Ramos (cell line): Measurements from ENCODE around the gene MOGAT2.
"Not testable (repeated sequence)": the region's sequence is repeated elsewhere in the genome, so short reads cannot be mapped to it uniquely, and the experiment has no call there.

Experiments
- in situ Hi-C: fragments of 300-500 bp; cut with MboI; formaldehyde crosslinking; loops from one replicate; pipeline ENCODE4 v1.14.3; 2022; ENCODE audit warnings: low sequenced_read_pairs; ENCODE audit not compliant: unreplicated experiment

MOGAT2 gene

DNA sequence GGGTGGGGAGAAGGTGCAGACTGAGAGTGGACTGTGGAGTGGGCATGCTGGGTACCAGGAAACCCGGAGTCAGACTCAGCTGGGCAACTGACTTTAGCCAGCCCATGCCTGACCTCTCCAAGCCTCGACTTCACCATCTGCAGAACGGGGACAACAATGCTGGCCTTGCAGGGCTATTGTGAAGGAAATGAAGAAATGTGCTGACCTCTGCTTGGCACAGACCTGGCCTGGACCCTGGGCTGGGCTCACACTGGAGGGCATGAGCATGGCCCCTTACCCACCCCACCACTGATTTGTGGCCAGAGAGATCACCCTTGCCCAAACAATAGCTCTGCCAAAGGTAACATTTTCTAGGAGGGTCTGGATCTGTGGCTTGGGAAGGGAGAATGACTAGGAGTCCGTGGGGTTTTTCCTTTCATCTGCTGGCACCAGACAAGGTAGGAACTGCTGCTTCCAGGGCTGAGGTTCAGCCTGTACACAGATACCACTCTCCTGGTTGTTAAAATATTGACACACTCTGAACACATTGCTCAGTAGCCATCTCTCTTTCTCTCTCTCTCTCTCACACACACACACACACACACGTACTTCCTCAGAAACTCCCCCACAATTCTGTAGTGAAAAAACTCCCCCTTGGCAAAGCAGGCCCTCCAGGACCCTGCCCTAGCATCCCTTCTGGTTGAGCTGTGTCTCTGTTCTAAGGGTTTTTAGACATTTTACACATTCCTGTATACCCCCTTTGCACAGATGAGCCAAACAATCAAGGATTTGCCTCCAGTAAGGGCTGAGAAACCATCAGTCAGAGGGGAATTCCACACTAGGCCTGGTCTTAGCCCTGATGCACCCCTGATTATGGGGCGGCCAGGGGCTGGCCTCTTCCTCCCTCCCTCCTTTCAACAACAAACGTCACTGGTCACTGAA lies 1.0 kb downstream of the MOGAT2 start:
- in situ Hi-C loops, result loop anchor here (10.0 kb wide), 1 partner anchor 596 kb away; no protein-coding TSS in a partner anchor

DNA sequence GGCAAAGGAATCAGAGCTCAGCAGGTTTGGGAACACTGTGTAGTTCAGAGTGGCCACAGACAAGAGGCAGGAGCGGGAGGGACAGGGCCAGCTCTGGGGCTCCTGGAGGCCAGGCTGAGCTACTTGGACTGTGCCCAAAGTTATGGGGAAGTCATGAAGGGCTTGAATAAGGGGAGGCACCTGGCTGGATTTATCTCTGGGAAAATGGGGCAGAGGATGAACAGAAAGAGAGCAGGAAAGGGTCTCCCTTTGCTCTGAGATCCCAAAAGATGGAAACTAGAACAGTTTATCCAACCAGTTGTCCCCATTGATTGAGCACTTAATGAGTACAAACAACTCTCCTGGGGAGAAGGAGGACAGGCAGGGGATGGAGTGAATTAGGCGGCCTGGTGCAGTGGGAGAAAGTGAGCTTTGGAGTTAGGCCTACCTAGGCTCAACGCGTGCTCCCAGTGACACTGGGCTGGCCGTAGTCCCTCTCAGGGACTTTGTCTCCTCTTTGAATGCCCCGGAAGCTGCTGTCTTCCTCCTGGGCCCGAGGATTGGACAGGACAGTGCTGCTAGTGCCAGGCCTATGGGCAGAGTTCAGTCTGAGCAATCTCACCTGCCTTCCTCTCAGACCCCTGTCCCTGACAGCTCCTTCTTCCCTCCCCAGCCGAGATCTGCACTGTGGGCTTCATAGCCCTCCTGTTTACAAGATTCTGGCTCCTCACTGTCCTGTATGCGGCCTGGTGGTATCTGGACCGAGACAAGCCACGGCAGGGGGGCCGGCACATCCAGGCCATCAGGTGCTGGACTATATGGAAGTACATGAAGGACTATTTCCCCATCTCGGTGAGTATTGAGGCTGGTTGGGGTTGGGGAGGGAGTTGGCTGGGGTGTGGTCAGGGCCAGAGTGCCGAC lies 2.0 kb downstream of the MOGAT2 start:
- in situ Hi-C loops, result loop anchor here (10.0 kb wide), 2 partner anchors 425 to 595 kb away; no protein-coding TSS in a partner anchor

DNA sequence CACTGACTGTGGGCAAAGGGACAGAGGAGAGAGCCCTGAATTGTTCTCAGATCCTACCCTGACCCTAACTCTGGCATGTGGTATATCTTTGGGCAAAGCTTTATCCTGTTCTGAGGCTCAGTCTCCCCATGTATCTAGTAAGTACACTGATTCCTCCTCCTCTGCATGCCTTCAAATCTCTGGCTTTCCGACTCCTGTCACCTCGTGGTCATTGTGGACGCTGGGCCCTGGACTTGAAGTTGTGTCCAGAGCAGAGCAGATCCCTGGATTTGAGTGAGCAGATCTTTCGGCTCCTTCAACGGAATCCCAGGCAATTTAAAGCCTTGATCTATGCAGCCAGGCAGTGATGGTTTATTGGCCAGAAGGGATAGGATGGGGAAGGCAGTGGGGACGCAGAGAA lies 3.0 kb downstream of the MOGAT2 start:
- in situ Hi-C loops, result loop anchor here (10.0 kb wide), 1 partner anchor 424 kb away; no protein-coding TSS in a partner anchor

DNA sequence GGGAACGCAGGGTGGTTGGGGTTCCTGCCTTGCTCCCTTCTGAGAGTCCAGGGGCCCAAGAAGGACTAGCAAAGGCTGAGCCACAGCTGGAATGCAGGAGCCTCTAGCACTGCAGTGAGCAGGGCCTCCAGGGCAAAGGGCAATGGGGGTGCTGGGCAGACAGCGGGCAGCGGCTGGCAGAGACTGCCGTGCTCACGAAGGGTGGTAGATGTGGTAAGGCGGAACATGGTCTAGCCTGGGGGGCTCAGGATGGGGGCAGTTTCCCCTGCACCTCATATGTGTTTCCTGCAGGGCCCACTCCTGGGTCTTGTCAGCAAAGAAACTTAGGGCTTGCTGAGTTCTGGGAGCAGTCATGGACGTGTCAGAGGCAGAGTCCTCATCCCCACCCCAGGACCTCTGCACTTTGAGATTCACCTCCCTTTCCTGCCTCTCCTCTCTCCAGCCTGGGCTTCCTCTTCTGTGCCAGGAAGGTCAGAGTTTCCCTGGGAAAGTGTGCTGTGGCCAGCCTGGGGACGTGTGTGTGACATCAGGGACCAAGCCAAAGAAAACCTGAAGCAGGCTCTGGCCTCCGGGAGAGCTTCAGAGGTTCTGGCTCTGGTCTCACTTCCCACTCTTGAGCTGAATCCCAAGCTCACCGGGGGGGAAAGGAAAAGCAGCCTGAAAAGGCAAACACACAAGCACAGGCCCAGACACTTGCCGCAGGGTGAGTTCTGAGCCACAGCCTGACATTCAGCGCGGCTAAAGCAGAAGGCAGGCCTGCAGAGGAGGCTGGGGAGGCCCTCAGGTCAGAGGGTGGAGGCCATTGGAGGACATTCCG lies 4.4 kb downstream of the MOGAT2 start:
- in situ Hi-C loops, result loop anchor here (10.0 kb wide), 1 partner anchor 423 kb away; no protein-coding TSS in a partner anchor

DNA sequence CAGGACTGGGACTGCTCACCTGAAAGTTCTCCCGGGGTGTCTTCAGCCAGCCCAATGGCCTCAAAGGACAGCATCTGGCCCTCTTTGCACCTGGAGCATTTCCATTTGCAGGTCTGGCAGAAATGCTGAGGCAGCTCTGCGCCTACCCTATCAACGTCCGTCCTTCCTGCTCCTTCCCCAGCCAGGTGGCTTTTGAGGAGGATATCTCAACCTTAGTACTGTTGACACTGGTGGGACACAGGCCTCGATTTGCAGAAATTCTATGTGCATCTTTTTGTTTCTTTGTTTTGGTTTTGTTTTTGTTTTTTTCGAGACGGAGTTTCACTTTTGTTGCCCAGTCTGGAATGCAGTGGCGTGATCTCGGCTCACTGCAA lies 5.0 kb downstream of the MOGAT2 start:
- in situ Hi-C loops, result loop anchor here (10.0 kb wide), 1 partner anchor 422 kb away; no protein-coding TSS in a partner anchor

DNA sequence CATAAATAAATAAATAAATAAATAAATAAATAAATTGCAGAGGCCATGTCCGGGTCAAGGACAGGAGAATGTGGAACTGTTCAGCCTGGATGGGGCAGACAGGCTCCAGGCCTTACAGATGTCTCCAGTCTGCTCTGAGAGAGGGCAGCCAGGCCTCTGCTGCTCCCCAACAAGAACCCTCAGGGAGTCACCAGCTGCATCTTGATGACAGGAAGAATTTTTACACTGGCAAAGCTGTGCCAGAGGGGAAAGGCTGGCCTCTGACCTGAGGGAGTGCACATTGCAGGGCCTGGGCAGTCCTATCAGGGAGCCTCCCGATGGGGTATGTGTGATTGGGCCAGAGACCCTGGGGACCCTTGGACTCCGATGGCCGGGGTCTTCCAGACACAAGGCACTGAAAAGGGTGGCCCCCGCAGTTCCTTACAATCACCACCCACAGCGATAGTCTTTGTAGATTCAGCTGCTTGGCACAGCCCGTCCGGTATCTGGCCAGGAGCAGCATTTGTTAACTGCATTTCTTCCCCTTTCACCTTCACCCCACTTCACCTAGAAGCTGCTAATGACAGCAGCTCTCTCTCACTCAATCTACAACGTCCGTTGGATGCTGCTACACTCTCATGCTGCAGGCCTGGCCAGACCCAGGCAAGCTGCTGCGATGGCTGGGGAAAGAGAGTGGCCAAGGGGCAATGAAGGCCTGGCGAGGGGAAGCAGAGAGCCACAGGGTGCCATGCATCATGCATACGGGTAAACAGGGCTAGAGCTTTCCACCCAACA lies 8.1 kb downstream of the MOGAT2 start:
- in situ Hi-C loops, result loop anchor here (10.0 kb wide), 1 partner anchor 419 kb away; no protein-coding TSS in a partner anchor

DNA sequence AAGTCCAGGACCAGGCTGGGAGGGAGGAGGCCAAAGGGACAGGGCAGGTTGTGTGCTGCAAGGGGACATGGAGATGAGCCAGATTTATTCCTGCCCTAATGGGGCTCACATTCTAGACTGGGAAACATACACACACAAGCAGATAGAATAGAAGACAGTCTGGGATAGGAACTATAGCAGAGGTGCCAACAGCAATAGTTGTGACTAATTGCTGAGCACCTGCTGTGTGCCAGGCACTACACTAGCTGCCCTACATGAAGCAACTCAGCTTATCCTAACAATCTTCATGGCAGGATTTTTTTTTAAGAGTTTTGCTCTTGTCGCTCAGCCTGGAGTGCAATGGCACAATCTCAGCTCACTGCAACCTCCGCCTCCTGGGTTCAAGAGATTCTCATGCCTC lies 11.4 kb downstream of the MOGAT2 start:
- in situ Hi-C loops, result loop anchor here (10.0 kb wide), 1 partner anchor 416 kb away; no protein-coding TSS in a partner anchor

DNA sequence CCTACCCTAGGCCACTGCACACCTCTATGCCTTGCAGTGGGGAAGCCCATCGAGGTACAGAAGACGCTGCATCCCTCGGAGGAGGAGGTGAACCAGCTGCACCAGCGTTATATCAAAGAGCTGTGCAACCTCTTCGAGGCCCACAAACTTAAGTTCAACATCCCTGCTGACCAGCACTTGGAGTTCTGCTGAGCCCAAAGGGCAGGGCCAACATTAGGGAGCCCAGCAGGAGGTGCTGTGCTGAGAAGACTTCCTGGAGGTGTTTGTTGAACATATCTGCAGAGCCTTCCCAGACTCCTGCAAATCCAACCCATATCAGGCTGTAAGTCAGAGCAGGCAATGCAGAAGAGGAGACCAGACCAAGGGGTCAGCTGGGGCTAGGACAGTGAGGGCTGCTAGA lies 13.5 kb downstream of the MOGAT2 start:
- in situ Hi-C loops, result no loop called here

DNA sequence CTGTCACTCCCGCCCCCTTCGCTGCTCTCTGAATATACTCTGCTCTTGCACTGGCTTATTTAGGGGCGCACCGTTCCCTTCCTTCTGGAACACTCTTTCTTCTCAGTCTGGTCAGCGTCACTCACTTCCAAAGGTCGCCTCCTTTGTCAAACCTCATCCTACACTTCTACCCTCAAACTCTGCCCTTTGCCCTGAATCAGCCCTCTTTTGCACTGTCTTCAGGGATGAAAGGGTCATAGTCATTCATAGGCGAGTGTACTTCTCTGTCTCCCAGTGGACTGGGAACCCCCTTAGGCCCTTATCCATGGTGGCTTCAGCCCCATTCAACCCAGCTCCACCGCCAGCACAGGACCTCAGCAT lies 15.4 kb downstream of the MOGAT2 start:
- in situ Hi-C loops, result no loop called here

DNA sequence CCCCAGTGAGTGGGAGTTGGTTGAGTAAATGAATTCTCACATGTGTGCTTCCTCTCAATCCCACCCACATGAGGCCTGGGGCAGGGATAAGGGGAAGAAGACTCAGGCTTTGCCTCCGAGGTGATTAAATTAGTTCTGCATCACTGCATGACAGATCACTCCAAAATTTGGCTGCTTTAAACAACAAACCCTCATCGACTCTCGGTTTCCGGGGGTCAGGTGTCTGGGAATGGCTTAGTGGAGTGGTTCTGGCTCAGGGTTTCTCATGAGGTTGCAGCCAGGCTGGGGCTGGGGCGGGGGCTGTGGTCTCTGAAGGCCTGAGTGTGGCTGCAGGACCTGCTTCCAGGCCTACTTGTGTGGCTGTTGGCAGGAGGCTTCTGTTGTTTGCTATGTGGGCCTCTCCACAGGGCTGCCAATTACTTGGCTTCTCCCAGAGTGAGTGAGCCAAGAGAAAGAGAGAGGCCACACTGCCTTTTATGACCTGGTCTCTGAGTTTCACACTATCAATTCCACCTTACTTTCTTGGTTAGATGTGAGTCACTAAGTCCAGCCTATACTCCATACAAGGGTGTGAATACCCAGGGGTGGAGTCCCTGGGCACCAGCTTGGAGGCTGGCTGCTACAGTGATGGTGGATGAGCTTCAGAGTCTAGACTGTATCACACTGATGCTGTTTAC lies 15.9 kb downstream of the MOGAT2 start:
- in situ Hi-C loops, result no loop called here

DNA sequence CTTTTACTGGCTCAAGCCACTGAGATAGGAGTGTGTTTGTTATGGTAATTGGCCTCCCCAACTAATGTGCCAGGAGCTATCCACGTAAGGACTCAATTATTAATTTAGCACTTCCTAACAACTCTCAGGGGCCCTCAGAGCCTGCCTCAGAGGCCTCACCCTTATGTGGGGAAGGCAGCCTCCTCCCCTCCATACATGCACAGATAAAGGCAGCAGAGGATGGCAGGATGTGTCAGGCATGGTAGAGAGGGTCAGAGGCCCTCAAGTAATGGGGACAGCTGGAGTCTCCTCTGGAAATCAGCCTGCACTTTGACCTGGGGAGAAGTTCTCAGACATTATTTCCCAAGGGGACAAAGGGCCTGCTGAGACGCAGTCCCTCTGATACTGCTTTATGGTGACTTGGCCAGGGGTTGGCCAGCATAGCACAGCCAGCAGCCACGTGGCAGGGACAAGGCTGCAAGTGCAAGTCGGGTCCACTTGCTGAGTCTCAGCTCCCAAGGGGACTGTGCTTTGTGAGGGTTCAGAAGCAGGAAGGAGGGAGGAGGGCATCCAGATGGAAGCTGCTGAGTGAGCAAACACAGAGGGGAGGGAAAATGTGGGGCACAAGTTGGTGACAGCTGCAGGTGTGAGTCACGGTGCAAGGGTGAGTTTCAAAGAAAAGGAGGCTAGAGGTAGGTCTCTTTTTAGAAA lies 17.0 kb downstream of the MOGAT2 start:
- in situ Hi-C loops, result no loop called here

DNA sequence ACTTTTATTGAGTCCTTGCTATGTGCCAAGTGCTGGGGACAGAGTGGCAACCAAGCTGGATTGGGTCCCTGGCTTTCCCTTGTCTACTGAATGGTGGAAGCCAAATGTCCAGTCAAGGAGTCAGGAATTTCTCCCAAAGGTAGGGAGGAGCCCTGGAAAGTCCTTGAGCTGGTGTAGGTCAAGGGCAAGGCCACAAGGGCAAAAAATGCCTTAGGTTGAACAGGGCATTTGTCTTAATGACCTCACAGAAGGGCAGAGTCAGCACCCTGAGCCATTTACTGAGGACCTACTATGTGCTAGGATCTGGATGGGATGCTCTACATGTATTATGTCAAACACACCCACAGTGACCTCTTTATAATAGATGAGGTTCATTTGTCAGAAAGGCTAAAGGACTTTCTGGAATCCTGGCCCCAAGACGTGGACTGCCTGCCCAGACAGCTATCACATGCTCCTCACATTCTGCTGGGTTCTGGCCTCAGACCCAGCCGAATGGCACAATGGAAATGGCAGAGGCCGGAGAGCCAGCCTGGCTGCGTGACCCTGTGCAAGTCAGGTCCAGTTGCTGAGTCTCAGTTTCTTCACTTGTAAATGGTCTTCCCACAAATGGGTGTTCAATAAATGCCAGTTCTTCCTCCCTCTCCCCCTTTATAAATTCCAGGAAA lies 17.7 kb downstream of the MOGAT2 start:
- in situ Hi-C loops, result no loop called here

DNA sequence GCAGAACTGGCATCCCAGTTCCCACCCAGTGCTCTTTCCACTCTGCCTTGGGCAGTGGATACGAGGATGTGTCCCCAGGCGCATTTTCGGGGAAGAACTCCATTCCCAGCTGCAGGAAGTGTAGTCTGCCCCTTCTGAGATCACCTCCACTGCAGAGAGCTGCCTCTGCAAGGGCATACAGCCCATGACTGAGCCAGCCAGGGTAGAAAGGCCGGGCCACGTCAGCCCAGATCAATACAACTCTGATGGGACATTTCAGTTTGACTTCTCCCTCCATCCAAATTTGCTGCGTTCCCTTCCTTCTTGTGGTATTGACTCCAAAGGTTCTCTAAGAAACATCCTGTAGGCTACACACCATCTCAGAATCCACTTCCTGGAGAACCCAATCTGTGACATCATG lies 19.7 kb downstream of the MOGAT2 start:
- in situ Hi-C loops, result no loop called here

DNA sequence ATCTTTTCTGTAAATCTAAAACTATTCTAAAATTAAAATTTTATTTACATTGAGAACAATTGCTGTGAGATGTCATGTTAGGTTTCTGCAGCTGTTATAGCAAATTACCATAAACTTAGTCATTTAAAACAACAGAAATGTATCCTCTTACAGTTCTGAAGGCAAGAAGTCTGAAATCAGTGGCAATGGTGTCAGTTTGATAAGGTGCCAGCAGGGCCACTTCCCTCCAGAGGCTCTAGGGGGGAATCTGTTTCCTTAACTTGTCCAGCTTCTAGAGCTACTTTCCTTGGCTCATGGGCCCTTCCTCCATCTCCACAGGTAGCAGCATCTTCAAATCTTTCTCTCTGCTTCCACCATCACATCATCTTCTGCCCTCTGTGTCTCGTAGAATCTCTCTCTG lies 23.0 kb downstream of the MOGAT2 start:
- in situ Hi-C loops, result no loop called here

DNA sequence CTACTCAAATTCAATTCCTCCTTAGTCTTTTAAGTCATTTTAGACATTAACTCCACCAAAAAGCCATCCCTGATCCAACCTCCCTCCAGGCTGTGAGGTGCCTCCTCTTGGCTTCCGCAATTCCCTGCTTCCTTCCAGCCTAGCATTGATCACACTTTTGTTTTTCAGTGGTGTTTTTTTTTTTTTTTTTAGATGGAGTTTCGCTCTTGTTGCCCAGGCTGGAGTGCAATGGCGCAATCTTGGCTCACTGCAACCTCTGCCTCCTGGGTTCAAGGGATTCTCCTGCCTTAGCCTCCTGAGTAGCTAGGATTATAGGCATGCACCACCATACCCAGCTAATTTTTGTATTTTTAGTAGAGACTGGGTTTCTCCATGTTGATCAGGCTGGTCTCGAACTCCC lies 25.5 kb downstream of the MOGAT2 start:
- in situ Hi-C loops, result not testable (repeated sequence)

DNA sequence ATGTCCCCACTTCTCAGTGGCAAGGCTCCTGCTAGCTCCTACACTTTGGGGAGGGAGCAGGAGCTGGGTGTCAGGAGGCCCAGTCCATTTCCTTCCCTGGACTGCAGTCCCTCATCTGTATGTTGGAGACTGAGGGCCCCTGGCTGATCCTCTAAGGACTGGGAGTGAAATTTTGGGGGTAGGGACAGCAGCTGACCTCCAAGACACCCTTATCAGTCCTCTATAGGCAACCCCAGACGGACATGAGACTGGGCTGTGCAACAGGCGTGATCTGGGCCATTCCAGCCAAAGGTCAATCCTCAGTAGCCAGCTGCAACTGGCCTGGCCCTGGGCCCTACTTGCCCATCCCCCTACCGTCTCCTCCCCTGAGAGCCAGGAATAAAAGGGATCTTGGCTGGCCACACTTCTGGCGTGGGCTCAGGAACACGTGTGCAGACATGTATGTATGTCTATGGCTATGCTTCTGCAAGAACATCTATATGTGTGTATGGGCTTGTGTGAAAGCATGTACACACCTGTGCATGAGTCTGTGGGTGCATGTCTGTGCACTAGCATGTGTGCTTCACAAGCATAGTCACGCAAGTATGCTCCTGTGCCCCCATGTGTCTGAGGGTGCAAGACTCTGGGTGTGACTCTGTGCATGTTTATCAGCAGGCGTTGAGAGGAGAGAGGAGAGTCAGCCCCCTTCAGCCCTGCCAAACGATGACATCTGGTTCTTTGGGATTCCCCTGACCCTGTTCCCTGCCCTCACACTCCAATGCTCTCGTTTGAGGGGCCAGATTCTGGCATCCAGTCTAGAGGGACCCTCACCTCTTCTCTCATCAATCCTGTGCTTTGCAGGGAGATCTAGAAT lies 26.3 kb downstream of the MOGAT2 start:
- in situ Hi-C loops, result no loop called here

DNA sequence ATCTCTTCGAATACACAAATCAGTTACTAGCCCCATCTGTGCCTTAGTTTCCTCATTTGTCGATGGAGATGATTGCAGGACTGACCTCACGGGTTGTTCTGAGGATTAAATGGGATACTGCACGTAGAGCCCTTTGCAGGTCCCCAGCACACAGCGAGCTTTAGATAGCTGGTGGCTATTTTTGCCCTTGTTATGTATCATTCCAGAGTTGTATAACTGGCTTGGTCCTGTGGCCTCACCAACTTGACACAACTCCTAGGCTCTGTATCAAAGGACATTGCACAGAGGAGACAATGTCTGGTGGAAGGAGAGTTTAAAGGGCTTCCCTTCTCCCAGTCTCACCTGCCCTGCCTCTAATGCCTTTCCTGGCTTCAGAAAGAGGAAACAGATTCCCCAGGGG lies 28.2 kb downstream of the MOGAT2 start:
- in situ Hi-C loops, result no loop called here
